ENCODE results near the gene DEPDC5.

DNA sequence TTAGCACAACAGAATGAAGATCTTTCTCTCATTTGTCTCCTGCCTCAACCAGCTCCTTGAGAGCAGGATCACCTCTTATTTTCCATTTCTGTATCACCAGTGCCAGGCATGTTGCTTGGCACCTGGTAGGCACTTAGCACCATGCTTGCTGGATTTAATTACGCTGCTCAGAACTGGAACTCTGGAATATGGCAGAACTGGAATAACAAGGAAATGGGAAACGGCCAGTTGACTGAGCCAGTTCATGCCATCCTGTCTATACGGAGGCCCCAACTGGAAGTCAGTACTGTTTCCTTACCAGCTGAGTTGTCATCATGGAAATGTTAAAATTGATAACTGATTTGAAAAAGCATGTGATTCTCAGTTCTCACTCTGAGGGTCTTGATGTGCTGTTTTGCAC is 121.0 kb downstream of the DEPDC5 start:
- TF ChIP-seq TEAD2 (tag; IDR thresholded peaks at IDR 0.05) = no peak
- no peak for TF ChIP-seq ARNT (IDR thresholded peaks at IDR 0.05)
- TF ChIP-seq ZNF175 (CRISPR knock-in tag; IDR thresholded peaks at IDR 0.05; ENCODE audit: low read depth) = no peak
- no peak for TF ChIP-seq CEBPB (tag; IDR thresholded peaks at IDR 0.05)
- TF ChIP-seq ATF7 (IDR thresholded peaks at IDR 0.05) = no peak
- TF ChIP-seq KLF1 (tag; IDR thresholded peaks at IDR 0.05) = no peak
- TF ChIP-seq, protein P1, sequence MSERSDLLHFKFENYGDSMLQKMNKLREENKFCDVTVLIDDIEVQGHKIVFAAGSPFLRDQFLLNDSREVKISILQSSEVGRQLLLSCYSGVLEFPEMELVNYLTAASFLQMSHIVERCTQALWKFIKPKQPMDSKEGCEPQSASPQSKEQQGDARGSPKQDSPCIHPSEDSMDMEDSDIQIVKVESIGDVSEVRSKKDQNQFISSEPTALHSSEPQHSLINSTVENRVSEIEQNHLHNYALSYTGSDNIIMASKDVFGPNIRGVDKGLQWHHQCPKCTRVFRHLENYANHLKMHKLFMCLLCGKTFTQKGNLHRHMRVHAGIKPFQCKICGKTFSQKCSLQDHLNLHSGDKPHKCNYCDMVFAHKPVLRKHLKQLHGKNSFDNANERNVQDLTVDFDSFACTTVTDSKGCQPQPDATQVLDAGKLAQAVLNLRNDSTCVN (CRISPR knock-in tag; IDR thresholded peaks at IDR 0.05) = no peak
- TF ChIP-seq, protein P2, sequence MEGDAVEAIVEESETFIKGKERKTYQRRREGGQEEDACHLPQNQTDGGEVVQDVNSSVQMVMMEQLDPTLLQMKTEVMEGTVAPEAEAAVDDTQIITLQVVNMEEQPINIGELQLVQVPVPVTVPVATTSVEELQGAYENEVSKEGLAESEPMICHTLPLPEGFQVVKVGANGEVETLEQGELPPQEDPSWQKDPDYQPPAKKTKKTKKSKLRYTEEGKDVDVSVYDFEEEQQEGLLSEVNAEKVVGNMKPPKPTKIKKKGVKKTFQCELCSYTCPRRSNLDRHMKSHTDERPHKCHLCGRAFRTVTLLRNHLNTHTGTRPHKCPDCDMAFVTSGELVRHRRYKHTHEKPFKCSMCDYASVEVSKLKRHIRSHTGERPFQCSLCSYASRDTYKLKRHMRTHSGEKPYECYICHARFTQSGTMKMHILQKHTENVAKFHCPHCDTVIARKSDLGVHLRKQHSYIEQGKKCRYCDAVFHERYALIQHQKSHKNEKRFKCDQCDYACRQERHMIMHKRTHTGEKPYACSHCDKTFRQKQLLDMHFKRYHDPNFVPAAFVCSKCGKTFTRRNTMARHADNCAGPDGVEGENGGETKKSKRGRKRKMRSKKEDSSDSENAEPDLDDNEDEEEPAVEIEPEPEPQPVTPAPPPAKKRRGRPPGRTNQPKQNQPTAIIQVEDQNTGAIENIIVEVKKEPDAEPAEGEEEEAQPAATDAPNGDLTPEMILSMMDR (IDR thresholded peaks at IDR 0.05 in 2 of 3, conservative IDR thresholded peaks at IDR 0.05 in 1 of 3; ENCODE audit: insufficient read depth in 2 of 3, low read depth in 1 of 3, low read length in 3 of 3) = no peak
- TF ChIP-seq RFX7 (CRISPR knock-in tag; IDR thresholded peaks at IDR 0.05) = no peak
- no peak for TF ChIP-seq NCOA2 (IDR thresholded peaks at IDR 0.05; ENCODE audit: partially characterized antibody in 2 of 2)
- TF ChIP-seq CBX1 (IDR thresholded peaks at IDR 0.05; ENCODE audit: low read depth) = no peak

All from K562 (cell line).